ENCODE data around the gene LEF1. TPM values are rescaled to one million over a fixed set of nuclear protein-coding genes. Genes with fewer than 3 reads are reported as not detected.

The LEF1 gene
- total RNA-seq, 1 donor from 2014 or later: 16.6 TPM

GRCh38 chr4:108006361-108006760 is 162.4 kb downstream of the LEF1 start:
- Mint-ChIP-seq H3K4me3 (ENCODE audit: unreplicated experiment) (no peak overlapping the region), H3K9me3 (ENCODE audit: unreplicated experiment) (peaks cover 2% of the 10 kb centered on the region), H3K36me3 (ENCODE audit: low read depth, unreplicated experiment) (peaks cover 6% of the 10 kb centered on the region), H3K27ac (ENCODE audit: unreplicated experiment) (no peak overlapping the region), H3K27me3 (ENCODE audit: low read depth, unreplicated experiment) (no peaks in the 10 kb centered on the region), H3K4me1 (ENCODE audit: low read depth, unreplicated experiment) (peaks cover 17% of the 10 kb centered on the region)
- H3K79me2 ChIP-seq (ENCODE audit: insufficient read depth, low read length): no peaks in the 10 kb centered on the region
- H2AFZ ChIP-seq (ENCODE audit: low read depth, low read length): no peak overlapping the region
- no peaks in the 10 kb centered on the region for H3K27me3 ChIP-seq (ENCODE audit: insufficient read depth, low read length)
- no peak overlapping the region for H3K27ac ChIP-seq (ENCODE audit: low read depth, low read length)
- no peaks in the 10 kb centered on the region for H3K9me3 ChIP-seq (ENCODE audit: insufficient read depth, low read depth, low read length)
- H3K36me3 ChIP-seq (ENCODE audit: insufficient read depth, low read length): no peaks in the 10 kb centered on the region
- no peaks in the 10 kb centered on the region for H4K20me1 ChIP-seq (ENCODE audit: insufficient read depth, low read length)
- H3K4me2 ChIP-seq (ENCODE audit: low read length): no peak overlapping the region
- peaks cover 6% of the 10 kb centered on the region for H3K4me1 ChIP-seq (ENCODE audit: insufficient read depth, low read length)
- no peak for TF ChIP-seq EZH2 (IDR thresholded peaks at IDR 0.05; ENCODE audit: insufficient read depth, low read length)
- TF ChIP-seq CTCF (IDR thresholded peaks at IDR 0.05; ENCODE audit: insufficient read depth, low read depth, low read length): no peak
- FAIRE-seq (no peak), DNase-seq (ENCODE audit: low read depth) (peak; percentile 10)
- H3K4me3 ChIP-seq (ENCODE audit: insufficient read depth, low read depth, low read length): no peak overlapping the region
- no peak overlapping the region for H3K9ac ChIP-seq (ENCODE audit: low read length)

GRCh38 chr4:108005807-108006206 is 162.9 kb downstream of the LEF1 start:
- no peak overlapping the region for H3K4me2 ChIP-seq (ENCODE audit: low read length)
- Mint-ChIP-seq H3K27me3 (ENCODE audit: low read depth, unreplicated experiment) (no peaks in the 10 kb centered on the region), H3K36me3 (ENCODE audit: low read depth, unreplicated experiment) (peaks cover 3% of the 10 kb centered on the region), H3K4me3 (ENCODE audit: unreplicated experiment) (no peak overlapping the region), H3K9me3 (ENCODE audit: unreplicated experiment) (peaks cover 2% of the 10 kb centered on the region), H3K27ac (ENCODE audit: unreplicated experiment) (no peak overlapping the region), H3K4me1 (ENCODE audit: low read depth, unreplicated experiment) (peaks cover 17% of the 10 kb centered on the region)
- H3K4me3 ChIP-seq (ENCODE audit: insufficient read depth, low read depth, low read length): no peak overlapping the region
- DNase-seq (ENCODE audit: low read depth) (no peak), FAIRE-seq (no peak)
- no peak for TF ChIP-seq CTCF (IDR thresholded peaks at IDR 0.05; ENCODE audit: insufficient read depth, low read depth, low read length)
- no peak for TF ChIP-seq EZH2 (IDR thresholded peaks at IDR 0.05; ENCODE audit: insufficient read depth, low read length)
- H3K9me3 ChIP-seq (ENCODE audit: insufficient read depth, low read depth, low read length): no peaks in the 10 kb centered on the region
- H3K27ac ChIP-seq (ENCODE audit: low read depth, low read length): no peak overlapping the region
- no peak overlapping the region for H2AFZ ChIP-seq (ENCODE audit: low read depth, low read length)
- no peaks in the 10 kb centered on the region for H3K27me3 ChIP-seq (ENCODE audit: insufficient read depth, low read length)
- H3K9ac ChIP-seq (ENCODE audit: low read length): no peak overlapping the region
- peaks cover 6% of the 10 kb centered on the region for H3K4me1 ChIP-seq (ENCODE audit: insufficient read depth, low read length)
- no peaks in the 10 kb centered on the region for H3K79me2 ChIP-seq (ENCODE audit: insufficient read depth, low read length)
- H3K36me3 ChIP-seq (ENCODE audit: insufficient read depth, low read length): no peaks in the 10 kb centered on the region
- H4K20me1 ChIP-seq (ENCODE audit: insufficient read depth, low read length): no peaks in the 10 kb centered on the region

- H3K9me3 ChIP-seq (ENCODE audit: insufficient read depth, low read depth, low read length): no peaks in the 10 kb centered on the region
- no peak overlapping the region for H3K4me3 Mint-ChIP-seq (ENCODE audit: unreplicated experiment)
- no peak for FAIRE-seq
Observed at GRCh38 chr4:108004646-108005045, 164.1 kb downstream of the LEF1 start.

More at GRCh38 chr4:108004646-108005045, 164.1 kb downstream of the LEF1 start:
- no peak overlapping the region for H3K4me3 ChIP-seq (ENCODE audit: insufficient read depth, low read depth, low read length)
- H3K9ac ChIP-seq (ENCODE audit: low read length): no peak overlapping the region
- no peak for DNase-seq (ENCODE audit: low read depth)
- H3K9me3 Mint-ChIP-seq (ENCODE audit: unreplicated experiment): peaks cover 2% of the 10 kb centered on the region
- no peak overlapping the region for H2AFZ ChIP-seq (ENCODE audit: low read depth, low read length)
- no peak overlapping the region for H3K4me2 ChIP-seq (ENCODE audit: low read length)
- TF ChIP-seq EZH2 (IDR thresholded peaks at IDR 0.05; ENCODE audit: insufficient read depth, low read length) (no peak), CTCF (IDR thresholded peaks at IDR 0.05; ENCODE audit: insufficient read depth, low read depth, low read length) (no peak)
- H3K27me3 Mint-ChIP-seq (ENCODE audit: low read depth, unreplicated experiment): no peaks in the 10 kb centered on the region
- no peaks in the 10 kb centered on the region for H3K36me3 ChIP-seq (ENCODE audit: insufficient read depth, low read length)
- H3K79me2 ChIP-seq (ENCODE audit: insufficient read depth, low read length): no peaks in the 10 kb centered on the region
- peaks cover 2% of the 10 kb centered on the region for H3K36me3 Mint-ChIP-seq (ENCODE audit: low read depth, unreplicated experiment)
- no peaks in the 10 kb centered on the region for H4K20me1 ChIP-seq (ENCODE audit: insufficient read depth, low read length)
- peaks cover 10% of the 10 kb centered on the region for H3K4me1 Mint-ChIP-seq (ENCODE audit: low read depth, unreplicated experiment)
- H3K27me3 ChIP-seq (ENCODE audit: insufficient read depth, low read length): no peaks in the 10 kb centered on the region
- no peak overlapping the region for H3K27ac ChIP-seq (ENCODE audit: low read depth, low read length)
- H3K4me1 ChIP-seq (ENCODE audit: insufficient read depth, low read length): peaks cover 6% of the 10 kb centered on the region
- no peak overlapping the region for H3K27ac Mint-ChIP-seq (ENCODE audit: unreplicated experiment)
